Colon (tissue), 2 donors: Measurements from ENCODE around the gene MYO1F.
"Not testable (repeated sequence)": the region's sequence is repeated elsewhere in the genome, so short reads cannot be mapped to it uniquely, and the experiment has no call there.

Experiments used
- FAIRE-seq: peaks from 2 replicates; lab custom pipeline; 2012; peaks lifted over from hg19 to GRCh38; lab: Jason Lieb, UNC
- donor health status: control.
- donor health status: control.

The MYO1F gene

DNA sequence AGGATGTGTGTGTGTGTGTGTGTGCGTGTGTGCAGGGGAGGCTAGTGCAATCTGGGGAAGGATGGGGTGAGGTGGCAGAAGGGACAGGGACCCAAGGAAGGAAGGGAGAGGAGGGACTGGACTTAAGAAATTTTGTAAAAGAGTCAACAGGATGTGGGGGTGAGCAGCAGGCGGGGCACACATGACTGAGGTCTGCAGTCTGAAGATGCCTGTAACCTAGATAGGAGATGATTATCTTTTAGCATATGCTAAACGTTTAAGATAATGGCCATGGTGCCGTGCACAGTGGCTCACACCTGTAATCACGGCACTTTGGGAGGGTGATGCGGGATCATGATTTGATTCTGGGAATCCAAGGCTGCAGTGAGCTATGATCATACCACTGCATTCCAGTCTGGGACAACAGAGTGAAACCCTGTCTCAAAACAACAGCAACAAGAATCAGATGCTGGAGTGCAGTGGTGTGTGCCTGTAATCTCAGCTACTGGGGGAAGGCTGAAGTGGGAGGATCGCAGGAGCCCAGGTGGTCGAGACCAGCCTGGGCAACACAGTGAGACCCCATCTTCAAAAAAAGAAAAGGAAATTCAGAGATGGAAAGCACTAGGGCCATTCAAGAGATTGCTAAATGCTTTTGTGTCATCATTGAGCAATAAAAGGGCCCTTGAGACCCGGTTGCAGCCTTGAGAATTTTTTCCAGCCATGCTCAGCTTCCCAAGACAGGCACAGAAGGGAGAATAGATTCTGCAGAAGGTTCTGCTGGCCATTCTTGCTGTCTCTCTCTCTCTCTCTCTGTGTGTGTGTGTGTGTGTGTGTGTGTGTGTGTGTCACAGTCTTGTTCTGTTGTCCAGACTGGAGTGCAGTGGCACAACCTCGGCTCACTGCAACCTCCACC lies 59.4 kb downstream of the MYO1F start:
- FAIRE-seq = no peak

DNA sequence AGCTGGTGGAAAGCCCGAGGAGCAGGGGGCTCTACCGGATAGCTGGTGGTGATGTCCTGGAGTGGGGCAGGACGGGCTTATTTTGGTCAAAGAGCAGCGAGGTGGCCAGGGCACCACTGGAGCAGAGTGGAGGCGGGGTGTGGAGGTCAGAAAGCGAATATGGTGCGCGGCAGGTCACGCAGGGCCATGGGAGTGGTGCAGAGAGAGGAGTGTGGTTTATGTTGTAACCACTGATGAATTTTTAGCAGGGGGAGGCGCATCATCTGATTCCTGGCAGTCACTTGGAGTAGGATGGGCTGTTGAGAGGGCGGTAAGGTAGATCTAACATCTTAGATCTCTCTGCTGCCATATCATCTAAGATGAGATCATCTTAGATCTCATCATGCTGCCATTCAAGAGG lies 61.9 kb downstream of the MYO1F start:
- FAIRE-seq = no peak

DNA sequence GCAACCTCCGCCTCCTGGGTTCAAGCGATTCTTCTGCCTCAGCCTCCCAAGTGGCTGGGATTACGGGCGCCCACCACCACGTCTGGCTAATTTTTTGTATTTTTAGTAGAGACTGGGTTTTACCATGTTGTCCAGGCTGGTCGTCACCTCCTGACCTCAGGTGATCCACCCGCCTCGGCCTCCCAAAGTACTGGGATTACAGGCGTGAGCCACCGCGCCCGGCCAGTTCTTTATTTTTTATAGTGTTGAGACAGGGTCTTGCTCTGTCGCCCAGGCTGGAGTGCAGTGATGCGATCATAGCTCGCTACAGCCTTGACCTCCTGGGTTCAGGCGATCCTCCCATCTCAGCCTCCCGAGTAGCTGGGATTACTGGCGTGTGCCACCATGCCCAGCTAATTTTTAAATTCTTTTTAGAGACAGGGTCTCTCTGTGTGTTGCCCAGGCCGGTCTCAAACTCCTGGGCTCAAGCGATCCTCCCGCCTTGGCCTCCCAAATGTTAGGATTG lies 62.7 kb downstream of the MYO1F start:
- FAIRE-seq = not testable (repeated sequence)

DNA sequence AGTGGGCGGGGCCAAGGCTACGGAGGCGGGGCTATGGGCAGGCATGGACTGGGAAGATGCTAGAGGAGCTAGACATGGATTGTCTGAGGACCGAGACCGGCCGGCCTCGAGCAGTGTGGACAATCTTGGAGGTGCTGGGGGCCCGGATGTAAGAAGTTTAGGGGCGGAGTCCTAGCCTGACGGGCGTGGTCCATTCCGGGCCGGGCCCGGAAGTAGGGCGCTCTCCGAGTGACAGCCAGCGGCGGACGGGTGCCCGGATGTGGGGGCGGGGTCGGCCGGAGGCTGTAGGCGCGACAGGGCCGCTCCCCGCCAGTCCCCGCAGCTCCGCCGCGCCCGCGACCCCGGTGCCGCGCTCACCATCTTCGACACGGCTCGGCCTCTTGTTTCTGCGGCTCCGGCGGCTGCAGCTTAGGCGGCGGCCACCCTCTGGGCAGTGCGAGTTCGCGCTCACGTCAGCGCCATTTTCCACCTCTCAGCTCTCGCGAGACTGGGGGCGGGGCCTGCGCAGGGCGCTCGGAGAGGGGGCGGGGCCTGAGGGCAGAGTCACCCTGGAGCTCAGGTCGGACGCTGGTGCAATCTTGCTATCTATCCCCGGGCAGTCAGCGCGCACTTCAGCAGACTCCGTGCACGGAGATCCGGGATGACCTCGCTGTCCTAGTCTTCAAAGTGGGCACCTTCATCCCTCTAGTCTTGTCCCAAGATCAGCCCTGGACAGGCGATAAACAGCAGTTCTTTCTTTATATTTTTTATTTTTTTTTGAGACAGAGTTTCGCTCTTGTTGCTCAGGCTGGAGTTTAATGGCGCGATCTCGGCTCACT lies 63.3 kb downstream of the MYO1F start, which contains the start of gene ZNF414:
ZNF414 (minus strand) TSS at position 481 of the 818 bp plus-strand sequence; CDS start at position 360, 121 bp downstream.
- FAIRE-seq = no peak

DNA sequence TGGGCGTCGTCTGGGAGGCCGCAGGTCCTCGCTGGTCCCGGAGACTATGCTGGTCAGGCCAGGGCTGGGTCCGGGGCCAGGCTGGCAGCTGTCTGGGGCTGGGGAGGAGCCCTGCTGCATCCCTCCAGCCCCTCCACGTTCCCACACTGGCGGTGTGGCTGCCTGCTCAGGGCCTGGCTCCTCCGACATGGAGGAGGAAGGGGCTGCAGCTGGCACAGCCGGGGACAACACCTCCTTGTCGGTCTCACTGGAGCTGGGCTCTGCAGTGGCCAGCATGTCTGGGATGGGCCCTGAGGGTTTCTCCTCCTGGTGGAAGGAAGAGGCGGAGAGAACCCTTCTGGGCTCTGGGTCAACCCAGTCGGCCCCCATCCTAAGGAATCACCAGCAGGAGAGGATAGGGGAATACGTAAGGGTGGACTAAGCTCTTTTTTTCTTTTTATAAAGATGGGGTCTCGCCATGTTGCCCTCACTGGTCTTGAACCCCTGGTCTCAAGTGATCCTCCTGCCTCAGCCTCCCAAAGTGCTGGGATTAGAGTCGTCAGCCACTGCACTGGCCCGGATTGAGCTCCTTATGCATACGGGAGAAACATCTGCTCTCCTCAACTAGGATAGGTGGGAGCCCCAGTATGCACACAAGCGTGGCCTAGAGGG lies 64.1 kb downstream of the MYO1F start:
- FAIRE-seq = no peak

DNA sequence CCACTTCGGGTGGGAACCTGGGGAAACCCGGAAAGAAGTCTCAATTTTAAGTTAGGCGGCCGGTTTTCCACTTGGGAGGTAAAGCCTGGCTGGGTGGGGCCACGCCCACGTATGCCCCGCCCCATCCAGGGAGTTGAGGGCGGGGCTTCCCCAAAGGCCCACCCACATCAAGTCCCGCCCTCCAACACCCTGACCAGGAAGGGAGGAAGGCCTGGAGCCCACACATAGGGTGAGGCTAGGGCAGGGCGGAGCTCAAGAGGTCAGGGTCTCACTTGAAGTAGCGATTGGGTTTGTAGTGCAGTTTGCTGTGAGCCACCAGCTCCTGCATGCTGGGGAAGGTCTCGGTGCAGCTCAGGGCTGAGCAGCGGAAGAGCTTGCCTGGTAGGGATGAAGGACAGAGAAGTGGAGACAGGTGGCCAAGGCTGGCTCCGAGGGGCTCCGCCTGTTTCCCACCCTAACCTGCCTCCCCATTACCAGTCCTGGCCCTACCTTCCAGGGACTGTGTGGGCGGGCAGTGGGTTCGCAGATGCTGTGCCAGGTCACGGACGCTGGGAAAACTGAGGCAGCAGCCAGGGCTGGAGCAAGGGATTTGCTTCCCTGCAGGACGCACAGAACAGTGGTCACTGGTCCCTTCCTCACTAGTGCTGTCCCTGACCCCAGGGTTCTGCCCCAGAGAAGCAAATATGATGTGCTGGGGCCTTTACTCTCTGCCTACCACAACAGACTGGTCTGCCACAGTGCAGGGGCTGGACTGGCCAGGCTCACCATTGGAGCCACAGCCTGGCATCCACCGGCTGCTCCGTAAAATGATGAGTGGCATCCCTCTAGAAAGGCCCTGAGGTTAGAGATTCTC lies 64.9 kb downstream of the MYO1F start:
- no peak for FAIRE-seq

DNA sequence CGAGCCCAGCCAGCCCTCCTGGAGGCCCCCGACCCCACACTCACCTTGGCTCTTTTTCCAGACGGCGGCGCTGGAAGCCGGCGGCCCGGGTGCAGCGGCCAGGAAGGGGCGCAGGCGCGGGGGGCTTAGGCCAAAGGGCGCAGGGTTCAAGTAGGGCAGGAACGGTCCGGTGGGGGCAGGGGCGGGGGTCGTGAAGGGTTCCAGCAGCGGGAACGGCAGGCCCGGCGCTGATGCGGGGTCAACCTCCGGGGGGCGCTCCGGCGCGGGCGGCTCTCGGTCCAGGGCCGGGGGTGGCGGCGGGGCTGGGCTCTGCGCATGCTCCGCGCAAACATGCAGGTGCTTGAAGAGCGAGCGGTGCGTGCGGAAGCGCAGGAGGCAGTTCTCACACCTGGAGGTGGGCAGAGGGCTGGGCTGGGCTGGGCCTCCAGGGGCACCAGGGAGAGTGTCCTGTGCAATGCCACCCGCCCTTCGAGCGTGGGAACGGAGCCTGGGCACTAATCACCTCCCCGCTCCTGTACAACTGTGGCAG lies 65.6 kb downstream of the MYO1F start:
- FAIRE-seq = no peak

DNA sequence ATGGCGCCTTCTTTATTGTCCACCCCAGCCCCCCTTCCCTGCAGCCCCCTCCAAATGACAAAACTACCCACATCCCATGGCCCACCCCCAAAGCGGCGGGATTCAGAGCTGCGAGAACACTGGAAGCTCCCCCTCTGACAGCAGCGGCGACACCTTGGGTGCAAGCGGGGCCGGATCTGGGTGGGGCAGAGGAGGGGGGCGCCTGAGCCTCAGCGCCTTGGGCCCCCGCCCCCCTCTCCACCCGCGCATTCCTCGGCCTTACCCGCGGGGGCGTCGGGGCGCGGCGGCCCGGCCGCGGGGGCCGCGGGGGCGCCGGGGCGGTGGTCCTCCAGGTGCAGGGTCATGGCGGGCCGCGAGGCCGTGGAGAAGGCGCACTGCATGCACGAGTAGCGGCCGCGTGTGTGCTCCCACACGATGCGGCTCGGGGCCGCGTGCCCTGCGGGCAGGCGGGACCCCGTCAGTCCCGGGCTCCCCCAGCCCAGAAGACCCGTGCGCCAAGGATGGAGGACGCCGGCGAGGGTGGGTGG lies 66.6 kb downstream of the MYO1F start:
- no peak for FAIRE-seq

DNA sequence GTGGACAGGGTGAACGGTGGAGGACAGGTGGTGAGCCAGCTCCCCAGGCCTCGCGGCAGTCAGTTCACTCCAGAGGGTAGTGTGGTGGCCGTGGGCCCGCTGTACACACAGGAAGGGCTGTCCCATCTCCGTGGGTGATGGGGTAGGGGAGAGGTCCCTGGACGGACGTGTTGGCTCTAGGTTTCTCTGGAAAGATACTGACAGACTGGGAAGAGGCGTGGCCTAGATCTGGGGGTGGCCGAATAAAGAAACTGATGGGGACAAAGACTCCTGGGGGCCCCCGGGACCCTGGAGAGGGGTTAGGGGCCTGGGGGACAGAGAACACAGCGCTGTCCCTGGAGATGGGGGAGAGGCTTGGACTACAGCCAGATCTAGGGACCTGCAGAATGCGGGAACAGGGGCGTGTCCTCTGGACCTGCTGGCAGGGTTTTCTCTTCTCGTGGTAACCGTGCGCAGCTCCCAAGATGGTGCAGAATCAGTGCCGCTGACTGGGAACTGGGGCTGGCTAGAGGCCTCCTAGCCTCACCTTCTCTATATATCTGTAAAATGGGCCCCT lies 70.8 kb downstream of the MYO1F start:
- FAIRE-seq = no peak

DNA sequence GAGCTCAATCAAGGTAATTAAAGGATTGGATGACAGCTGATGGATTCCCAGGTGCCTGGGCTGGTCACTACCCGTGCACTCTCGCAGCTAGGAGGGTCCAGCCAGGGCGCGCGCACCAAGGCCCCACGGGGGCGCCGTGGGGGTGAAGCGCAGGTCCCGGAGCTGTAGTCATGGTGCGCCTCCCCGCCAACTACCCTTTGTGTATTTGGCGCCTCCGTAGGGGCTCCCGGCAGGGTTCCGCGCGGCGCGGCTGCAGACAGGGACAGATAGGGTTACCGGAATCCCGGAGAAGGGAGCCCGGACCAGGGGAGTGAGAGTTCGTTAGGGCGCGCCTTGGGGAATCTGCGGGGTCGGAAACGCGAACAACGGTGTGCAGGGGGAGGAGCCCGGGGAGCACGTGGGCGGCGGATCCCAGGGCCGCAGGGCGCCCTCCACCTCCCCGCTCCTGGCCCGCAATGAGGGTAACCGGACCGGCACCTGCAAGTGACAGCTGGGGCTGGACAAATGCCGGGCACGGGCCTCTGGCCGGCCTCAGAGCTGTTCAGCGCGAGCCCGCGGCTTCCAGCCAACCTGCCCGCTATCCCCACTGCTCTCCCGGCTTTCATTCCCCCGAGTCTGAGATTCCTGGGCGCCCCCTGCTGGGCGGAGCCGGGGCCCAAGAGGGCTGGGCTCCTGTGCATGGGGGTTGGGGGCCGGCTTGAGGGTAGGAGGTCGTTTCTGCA lies 71.4 kb downstream of the MYO1F start:
- no peak for FAIRE-seq

DNA sequence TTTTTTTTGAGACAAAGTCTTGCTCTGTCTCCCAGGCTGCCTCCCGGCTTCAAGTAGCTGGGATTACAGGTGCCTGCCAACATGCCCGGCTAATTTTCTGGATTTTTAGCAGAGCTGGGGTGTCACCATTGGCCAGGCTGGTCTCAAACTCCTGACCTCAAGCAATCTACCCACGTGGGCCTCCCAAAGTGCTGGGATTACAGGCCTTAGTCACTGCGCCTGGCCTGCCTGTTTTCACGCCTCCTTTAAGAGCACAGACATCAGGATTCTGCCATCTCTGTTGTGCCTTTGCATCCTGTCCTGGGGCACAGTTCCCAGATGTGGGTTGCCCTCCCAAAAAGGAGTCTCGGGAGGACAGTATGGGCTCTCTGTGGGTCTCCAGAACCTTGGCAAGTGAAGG lies 72.3 kb downstream of the MYO1F start:
- FAIRE-seq = no peak

DNA sequence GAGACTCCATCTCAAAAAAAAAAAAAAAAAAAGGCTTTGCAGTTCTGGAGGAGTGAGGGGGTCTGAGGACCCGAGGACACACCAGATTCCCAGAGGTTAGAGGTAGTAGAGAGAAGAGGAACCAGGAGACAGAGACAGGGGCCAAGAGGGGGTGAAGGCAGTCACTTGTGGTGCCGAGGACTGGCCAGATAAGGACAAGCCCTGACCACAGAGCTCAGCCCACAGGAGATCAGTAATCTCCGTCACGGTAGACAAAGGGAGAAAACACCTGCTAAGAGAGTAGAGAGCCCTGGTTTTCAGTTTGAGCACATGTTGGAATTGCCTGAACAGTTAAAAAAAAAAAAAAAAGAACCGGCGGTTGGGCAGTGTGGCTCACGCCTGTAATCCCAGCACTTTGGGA lies 73.1 kb downstream of the MYO1F start:
- FAIRE-seq = no peak

DNA sequence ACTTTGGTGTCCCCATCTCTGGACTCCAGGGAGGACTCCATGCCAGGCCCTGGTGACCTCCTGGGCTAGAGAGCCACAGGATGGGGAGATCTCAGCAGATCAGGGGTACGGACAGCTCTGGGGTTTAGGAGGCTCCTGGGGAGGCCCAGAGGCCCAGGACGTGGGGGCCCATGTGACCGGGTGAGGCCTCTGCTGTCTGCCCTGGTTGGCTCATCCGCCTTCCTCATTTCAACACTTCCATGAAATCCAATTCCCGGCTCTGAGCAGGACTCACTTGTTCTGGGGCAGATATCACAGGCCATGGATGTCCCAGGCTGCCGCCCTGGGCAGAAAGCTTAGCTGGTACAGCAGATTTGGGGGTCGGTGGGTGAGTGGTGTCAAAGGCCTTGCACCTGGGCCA lies 73.7 kb downstream of the MYO1F start:
- FAIRE-seq = no peak

DNA sequence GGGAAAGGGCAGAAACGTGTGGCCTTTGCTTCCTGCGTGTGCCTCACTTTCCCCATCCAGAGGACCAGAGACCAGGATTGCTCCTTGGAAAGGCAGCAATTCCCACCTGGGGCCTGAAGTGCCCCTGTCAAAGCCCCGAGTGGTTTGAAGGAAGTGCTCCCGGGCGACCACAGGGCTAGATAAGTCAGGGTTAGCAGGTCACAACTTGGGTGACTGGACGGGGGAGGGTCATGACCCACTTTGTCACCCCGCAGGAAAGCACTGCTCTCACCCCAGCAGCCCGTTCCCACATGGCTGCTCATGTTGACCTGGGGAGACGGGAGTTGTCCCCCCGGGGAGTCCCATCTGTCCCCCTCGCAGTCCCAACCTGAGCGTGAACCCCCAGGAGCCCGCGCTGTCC lies 75.3 kb downstream of the MYO1F start:
- no peak for FAIRE-seq

DNA sequence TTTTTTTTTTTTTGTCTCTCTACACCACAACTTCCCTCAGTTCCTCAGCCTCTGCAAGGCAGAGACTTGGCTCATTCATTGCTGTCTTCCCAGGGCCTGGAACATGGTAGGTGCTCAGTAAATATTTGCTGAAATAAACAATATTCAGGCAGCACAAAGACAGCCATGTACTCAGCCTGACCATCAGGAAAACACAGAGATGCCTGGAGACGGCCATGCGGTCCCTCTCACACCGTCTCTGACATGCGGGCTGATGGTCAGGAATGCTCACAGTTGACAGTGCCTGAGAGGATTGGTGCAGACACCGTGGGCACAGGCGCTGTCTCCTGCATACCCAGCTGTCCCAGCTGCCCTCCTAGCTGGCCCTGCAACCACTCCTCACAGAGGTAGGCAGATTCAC lies 75.7 kb downstream of the MYO1F start:
- FAIRE-seq = no peak

DNA sequence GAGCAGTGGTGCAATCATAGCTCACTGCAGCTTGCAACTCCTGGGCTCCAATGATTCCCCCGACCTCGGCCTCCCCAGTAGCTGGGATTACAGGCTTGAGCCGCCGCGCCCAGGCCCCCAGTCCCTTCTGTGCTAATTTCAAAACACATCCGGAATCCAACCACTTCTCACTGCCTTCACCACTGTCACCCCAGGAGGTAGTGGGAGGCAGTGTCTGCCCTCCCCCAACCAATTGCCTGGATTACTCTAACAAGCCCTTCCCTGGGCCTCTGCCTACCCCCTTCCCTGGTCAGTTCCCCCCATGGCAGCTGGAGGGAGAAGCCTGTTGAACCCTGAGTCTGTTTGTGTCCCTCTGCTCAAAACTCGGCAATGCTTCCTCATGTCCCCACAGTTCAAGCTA lies 77.1 kb downstream of the MYO1F start:
- FAIRE-seq = no peak

DNA sequence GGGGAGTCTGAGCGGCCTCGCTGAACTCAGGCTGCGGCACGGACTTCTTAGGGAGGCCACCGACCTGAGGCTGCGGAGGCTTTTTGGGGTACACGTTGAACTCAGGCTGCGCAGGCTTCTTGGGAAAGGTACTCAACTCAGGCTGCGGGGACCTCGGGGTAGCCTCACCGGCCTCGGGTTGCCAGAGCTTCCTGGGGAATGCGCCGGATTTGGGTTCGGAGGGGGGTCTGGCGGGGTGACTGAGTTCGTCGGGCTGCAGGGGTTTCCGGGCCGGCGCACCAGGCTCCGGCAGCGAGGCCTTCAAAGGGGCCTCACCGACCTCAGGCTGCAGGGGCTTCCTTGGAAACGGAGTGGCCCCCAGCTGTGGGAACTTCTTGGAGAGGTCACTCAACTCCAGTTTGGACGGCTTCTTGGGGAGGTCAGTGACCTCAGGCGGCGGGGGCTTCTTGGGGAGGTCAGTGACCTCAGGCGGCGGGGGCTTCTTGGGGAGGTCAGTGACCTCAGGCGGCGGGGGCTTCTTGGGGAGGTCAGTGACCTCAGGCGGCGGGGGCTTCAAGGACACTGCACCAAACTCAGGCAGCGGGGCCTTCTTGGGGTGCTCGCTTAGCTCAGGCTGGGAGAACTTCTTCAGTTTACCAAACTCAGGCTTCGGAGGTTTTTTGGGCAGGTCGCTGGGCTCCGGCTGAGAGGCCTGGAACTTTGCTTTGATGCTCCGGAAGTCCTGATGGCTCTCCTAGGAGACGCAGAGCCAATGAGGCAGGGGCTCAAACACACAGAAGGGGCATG lies 78.0 kb downstream of the MYO1F start:
- FAIRE-seq = no peak

DNA sequence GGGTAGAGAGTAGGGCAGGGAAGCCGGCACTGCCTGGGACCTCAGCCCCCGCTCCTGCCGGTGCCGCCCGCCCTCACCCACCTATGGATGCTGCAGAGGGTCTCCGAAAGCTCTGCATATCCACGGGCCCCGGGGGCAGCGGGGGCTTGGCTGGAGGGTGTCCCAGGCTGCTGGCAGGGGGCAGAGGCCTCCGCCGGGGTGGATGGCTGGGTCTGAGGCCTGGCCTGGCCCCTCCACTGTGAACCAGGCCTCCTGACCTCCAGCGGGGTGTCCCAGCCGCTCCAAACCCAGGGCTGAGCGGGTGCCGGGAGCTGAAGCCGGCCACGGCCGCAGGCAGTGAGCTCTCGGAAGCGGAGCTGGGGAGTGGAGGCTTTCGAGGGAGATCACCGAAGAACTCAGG lies 78.9 kb downstream of the MYO1F start:
- FAIRE-seq = no peak

DNA sequence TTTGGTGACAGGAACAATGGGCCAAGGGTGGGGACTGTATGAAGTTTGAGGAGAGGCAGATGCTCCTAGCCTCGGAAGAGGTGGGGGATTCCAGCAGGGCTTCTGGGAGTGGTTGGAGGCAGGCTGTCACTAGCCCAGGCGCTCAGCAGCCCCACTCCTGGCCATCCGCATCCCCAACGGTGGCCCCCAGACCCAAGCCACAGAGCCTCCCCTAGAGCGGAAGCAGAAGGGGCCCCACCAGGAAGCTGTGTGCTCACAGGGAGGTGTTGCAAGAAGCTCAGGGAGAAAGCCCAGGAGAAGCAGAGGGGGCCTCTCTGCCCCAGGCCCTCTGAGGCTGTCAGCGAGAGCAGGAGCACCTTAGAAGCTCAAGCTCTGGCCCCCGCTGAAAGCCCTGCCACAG lies 83.1 kb downstream of the MYO1F start:
- no peak for FAIRE-seq
